Measurements from ENCODE around the gene SIRT1. TPM values are rescaled to one million over a fixed set of nuclear protein-coding genes. Genes with fewer than 3 reads are reported as not detected.

The SIRT1 gene
- polyA plus RNA-seq, 3 donors: 4.4 to 8.4 (median 8.3) TPM

DNA sequence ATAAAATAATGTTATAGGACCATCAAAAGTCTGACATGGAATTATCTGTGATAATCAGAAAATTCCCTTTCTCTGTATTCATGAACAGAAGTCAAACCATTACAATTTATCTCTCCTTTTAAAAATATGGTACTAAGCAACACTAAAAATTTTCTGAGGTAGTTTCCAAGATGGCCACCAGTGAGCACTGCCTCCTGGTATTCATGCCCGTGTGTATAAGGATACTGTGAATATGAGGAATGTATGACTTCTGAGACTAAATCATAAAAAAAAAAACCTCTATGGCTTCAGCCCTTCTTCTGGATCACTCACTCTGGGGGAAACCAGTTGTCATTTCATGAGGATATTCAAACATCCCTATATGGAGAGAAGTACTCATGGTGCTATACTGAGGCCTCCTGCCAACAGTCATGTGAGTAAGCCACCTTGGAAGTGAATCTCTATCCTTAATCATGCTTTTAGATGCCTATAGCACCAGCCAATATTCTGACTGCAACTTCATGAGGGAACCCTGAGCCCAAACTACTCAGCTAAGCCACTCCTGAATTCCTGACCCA is 41.1 kb downstream of the SIRT1 start:
- no peak for DNase-seq
- no peaks in the 10 kb centered on the region for H3K27me3 ChIP-seq (ENCODE audit: control insufficient read depth in 2 of 2, insufficient read depth in 2 of 2, low read length in 2 of 2)
- no peak overlapping the region for H3K9ac ChIP-seq (ENCODE audit: insufficient read depth, low read length, poor library complexity, severe bottlenecking)
- no peak overlapping the region for H3K4me3 ChIP-seq (replicated peaks in 1 of 3; ENCODE audit: low read depth in 2 of 3, low read length in 3 of 3)
- no peaks in the 10 kb centered on the region for H3K4me1 ChIP-seq (ENCODE audit: control insufficient read depth in 1 of 2, insufficient read depth in 2 of 2, low read length in 2 of 2)
- H3K79me2 ChIP-seq (ENCODE audit: insufficient read depth, low read length): no peaks in the 10 kb centered on the region
- H3K4me2 ChIP-seq (replicated peaks; ENCODE audit: extremely low read depth, low read length, poor library complexity, severe bottlenecking): no peak overlapping the region
- no peaks in the 10 kb centered on the region for H3K9me3 ChIP-seq (replicated peaks in 1 of 2; ENCODE audit: control insufficient read depth in 1 of 2, insufficient read depth in 1 of 2, low read length in 2 of 2)
- Mint-ChIP-seq H3K9me3 (peaks cover 0 to 1% (median 0%) of the 10 kb centered on the region in 7 donors), H3K27ac (no peak overlapping the region), H3K27me3 (ENCODE audit: low read depth in 3 of 3) (no peaks in the 10 kb centered on the region), H3K4me1 (no peaks in the 10 kb centered on the region), H3K36me3 (peaks cover 50 to 59% of the 10 kb centered on the region in 2 donors), H3K4me3 (no peak overlapping the region)
- intact Hi-C loops (cut with micrococcal nuclease): no loop called here
- peaks cover 45 to 87% of the 10 kb centered on the region in 2 donors for H3K36me3 ChIP-seq (replicated peaks in 1 of 2; ENCODE audit: control insufficient read depth in 1 of 2, insufficient read depth in 2 of 2, low read length in 2 of 2)
- no peaks in the 10 kb centered on the region for H4K20me1 ChIP-seq (ENCODE audit: insufficient read depth, low read length)
- no CpG with 5 or more reads among the region's 1 CpG for WGBS (ENCODE audit: insufficient coverage)
- no peak overlapping the region for H3K27ac ChIP-seq (ENCODE audit: low read depth in 1 of 2, low read length in 2 of 2)
- no peak overlapping the region for H2AFZ ChIP-seq (ENCODE audit: insufficient read depth, low read depth, low read length, poor library complexity, severe bottlenecking)
- TF ChIP-seq, protein P1, sequence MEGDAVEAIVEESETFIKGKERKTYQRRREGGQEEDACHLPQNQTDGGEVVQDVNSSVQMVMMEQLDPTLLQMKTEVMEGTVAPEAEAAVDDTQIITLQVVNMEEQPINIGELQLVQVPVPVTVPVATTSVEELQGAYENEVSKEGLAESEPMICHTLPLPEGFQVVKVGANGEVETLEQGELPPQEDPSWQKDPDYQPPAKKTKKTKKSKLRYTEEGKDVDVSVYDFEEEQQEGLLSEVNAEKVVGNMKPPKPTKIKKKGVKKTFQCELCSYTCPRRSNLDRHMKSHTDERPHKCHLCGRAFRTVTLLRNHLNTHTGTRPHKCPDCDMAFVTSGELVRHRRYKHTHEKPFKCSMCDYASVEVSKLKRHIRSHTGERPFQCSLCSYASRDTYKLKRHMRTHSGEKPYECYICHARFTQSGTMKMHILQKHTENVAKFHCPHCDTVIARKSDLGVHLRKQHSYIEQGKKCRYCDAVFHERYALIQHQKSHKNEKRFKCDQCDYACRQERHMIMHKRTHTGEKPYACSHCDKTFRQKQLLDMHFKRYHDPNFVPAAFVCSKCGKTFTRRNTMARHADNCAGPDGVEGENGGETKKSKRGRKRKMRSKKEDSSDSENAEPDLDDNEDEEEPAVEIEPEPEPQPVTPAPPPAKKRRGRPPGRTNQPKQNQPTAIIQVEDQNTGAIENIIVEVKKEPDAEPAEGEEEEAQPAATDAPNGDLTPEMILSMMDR (IDR thresholded peaks at IDR 0.05): no peak

DNA sequence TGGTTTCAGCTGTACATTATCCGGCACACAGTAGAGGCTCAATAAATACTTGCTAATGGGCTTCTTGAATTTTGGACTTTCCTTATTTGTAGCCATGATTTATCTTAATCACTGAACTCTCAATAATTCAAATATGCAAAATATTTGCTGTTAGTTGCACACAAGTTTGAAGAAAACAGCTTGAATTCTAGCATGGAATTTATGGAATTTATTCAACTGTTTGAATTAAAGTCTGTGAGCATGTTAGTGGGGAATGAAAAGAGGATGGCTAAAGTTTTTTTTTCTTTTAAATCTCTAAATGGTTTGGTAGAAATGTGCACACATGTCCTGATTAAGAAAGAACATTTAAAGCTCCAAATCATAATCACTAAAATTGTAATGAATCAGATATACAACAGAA is 42.5 kb downstream of the SIRT1 start:
- no peaks in the 10 kb centered on the region for H3K27me3 ChIP-seq (ENCODE audit: control insufficient read depth in 2 of 2, insufficient read depth in 2 of 2, low read length in 2 of 2)
- H3K4me1 ChIP-seq (ENCODE audit: control insufficient read depth in 1 of 2, insufficient read depth in 2 of 2, low read length in 2 of 2): no peaks in the 10 kb centered on the region
- H3K9me3 Mint-ChIP-seq: peaks cover 0 to 1% (median 0%) of the 10 kb centered on the region in 7 donors
- no peaks in the 10 kb centered on the region for H3K9me3 ChIP-seq (replicated peaks in 1 of 2; ENCODE audit: control insufficient read depth in 1 of 2, insufficient read depth in 1 of 2, low read length in 2 of 2)
- H4K20me1 ChIP-seq (ENCODE audit: insufficient read depth, low read length): no peaks in the 10 kb centered on the region
- no peaks in the 10 kb centered on the region for H3K79me2 ChIP-seq (ENCODE audit: insufficient read depth, low read length)
- intact Hi-C loops (cut with micrococcal nuclease): no loop called here
- peaks cover 58 to 72% of the 10 kb centered on the region in 2 donors for H3K36me3 Mint-ChIP-seq
- H3K4me1 Mint-ChIP-seq: no peaks in the 10 kb centered on the region
- DNase-seq: no peak
- no CpG with 5 or more reads among the region's 1 CpG for WGBS (ENCODE audit: insufficient coverage)
- no peak overlapping the region for H3K9ac ChIP-seq (ENCODE audit: insufficient read depth, low read length, poor library complexity, severe bottlenecking)
- H3K4me2 ChIP-seq (replicated peaks; ENCODE audit: extremely low read depth, low read length, poor library complexity, severe bottlenecking): no peak overlapping the region
- H3K27ac ChIP-seq (ENCODE audit: low read depth in 1 of 2, low read length in 2 of 2): no peak overlapping the region
- no peaks in the 10 kb centered on the region for H3K27me3 Mint-ChIP-seq (ENCODE audit: low read depth in 3 of 3)
- no peak overlapping the region for H3K4me3 ChIP-seq (replicated peaks in 1 of 3; ENCODE audit: low read depth in 2 of 3, low read length in 3 of 3)
- H3K4me3 Mint-ChIP-seq: no peak overlapping the region
- peaks cover 55 to 94% of the 10 kb centered on the region in 2 donors for H3K36me3 ChIP-seq (replicated peaks in 1 of 2; ENCODE audit: control insufficient read depth in 1 of 2, insufficient read depth in 2 of 2, low read length in 2 of 2)
- no peak overlapping the region for H3K27ac Mint-ChIP-seq
- TF ChIP-seq, protein P1 (IDR thresholded peaks at IDR 0.05): no peak
- no peak overlapping the region for H2AFZ ChIP-seq (ENCODE audit: insufficient read depth, low read depth, low read length, poor library complexity, severe bottlenecking)

Measured in CD14-positive monocyte (primary cell).